Neuronal stem cell (in vitro differentiated cells): Measurements from ENCODE around the gene MACF1.

ENCODE experiments used
- DNase-seq: peaks from one replicate; pipeline ENCODE4 v3.0.0-alpha.2; 2013; ENCODE audit warnings: low spot score
- H2AFZ ChIP-seq: one replicate; pipeline ENCODE4 v1.6.1; 2013; ENCODE audit warnings: mild to moderate bottlenecking, low read length, inconsistent platforms
- H2AK5ac ChIP-seq: 2 replicates; pipeline ENCODE4 v1.6.1; 2013; ENCODE audit warnings: low read depth, mild to moderate bottlenecking, inconsistent platforms, low read length, moderate library complexity, mixed read lengths
- H2BK120ac ChIP-seq: 2 replicates; pipeline ENCODE4 v1.6.1; 2013; ENCODE audit warnings: low read depth, mild to moderate bottlenecking, inconsistent platforms, low read length, moderate library complexity, mixed read lengths
- H2BK12ac ChIP-seq: one replicate; pipeline ENCODE4 v1.6.1; 2013; ENCODE audit warnings: low read length, inconsistent platforms
- H2BK15ac ChIP-seq: 2 replicates; pipeline ENCODE4 v1.6.1; 2013; ENCODE audit warnings: mild to moderate bottlenecking, low read length, inconsistent platforms, mixed read lengths
- H2BK5ac ChIP-seq: one replicate; pipeline ENCODE4 v1.6.1; 2013; ENCODE audit warnings: inconsistent platforms, mild to moderate bottlenecking, low read length, moderate library complexity
- H3K14ac ChIP-seq: one replicate; pipeline ENCODE4 v1.6.1; 2013; ENCODE audit warnings: low read length, inconsistent platforms
- H3K18ac ChIP-seq: 2 replicates; pipeline ENCODE4 v1.6.1; 2013; ENCODE audit warnings: low read length, inconsistent platforms
- H3K23ac ChIP-seq: 2 replicates; pipeline ENCODE4 v1.6.1; 2013; ENCODE audit warnings: low read depth, mild to moderate bottlenecking, mixed read lengths, low read length, inconsistent platforms; ENCODE audit not compliant: poor library complexity
- H3K27ac ChIP-seq: replicated peaks from 3 replicates; pipeline ENCODE4 v1.5.1; 2013; ENCODE audit warnings: low read length, inconsistent platforms
- H3K27me3 ChIP-seq, 3 experiments: 2 replicates each; pipeline ENCODE4 v1.6.1; 2013; ENCODE audit warnings: low read length in 3 of 3, mild to moderate bottlenecking in 2 of 3, inconsistent platforms in 1 of 3, low read depth in 1 of 3, mixed read lengths in 1 of 3, moderate library complexity in 1 of 3; ENCODE audit not compliant: control insufficient read depth in 3 of 3, insufficient read depth in 3 of 3
- H3K36me3 ChIP-seq, 2 donors: replicated peaks in 1 of 2; 2 replicates each; pipeline ENCODE4 v1.6.1; 2013; ENCODE audit warnings: low read length in 2 of 2; ENCODE audit not compliant: control insufficient read depth in 2 of 2, insufficient read depth in 2 of 2
- H3K4ac ChIP-seq: 2 replicates; pipeline ENCODE4 v1.6.1; 2013; ENCODE audit warnings: inconsistent platforms, mild to moderate bottlenecking, low read length, moderate library complexity
- H3K4me1 ChIP-seq, 2 donors: 1 replicate in 1 of 2; 2 replicates in 1 of 2; pipeline ENCODE4 v1.6.1; 2013; ENCODE audit warnings: low read length in 2 of 2, low read depth in 1 of 2; ENCODE audit not compliant: control insufficient read depth in 2 of 2, insufficient read depth in 1 of 2
- H3K4me2 ChIP-seq: one replicate; pipeline ENCODE4 v1.6.1; 2013; ENCODE audit warnings: mild to moderate bottlenecking, low read length, inconsistent platforms; ENCODE audit not compliant: insufficient read depth, poor library complexity, severe bottlenecking
- H3K4me3 ChIP-seq, 2 donors: 2 replicates each; pipeline ENCODE4 v1.5.1; 2013; ENCODE audit warnings: low read length in 2 of 2, mild to moderate bottlenecking in 2 of 2, inconsistent platforms in 1 of 2, moderate library complexity in 1 of 2
- H3K79me1 ChIP-seq: one replicate; pipeline ENCODE4 v1.6.1; 2013; ENCODE audit warnings: low read depth, mild to moderate bottlenecking, inconsistent platforms, low read length, moderate library complexity
- H3K9ac ChIP-seq: one replicate; pipeline ENCODE4 v1.6.1; 2013; ENCODE audit warnings: mild to moderate bottlenecking, low read depth, low read length, inconsistent platforms; ENCODE audit not compliant: poor library complexity
- H3K9me3 ChIP-seq, 2 donors: replicated peaks in 1 of 2; 2 replicates each; pipeline versions ENCODE3 to v1.6.1; 2013; ENCODE audit warnings: low read length in 2 of 2, mild to moderate bottlenecking in 2 of 2, inconsistent platforms in 1 of 2, low read depth in 1 of 2, mixed read lengths in 1 of 2, moderate library complexity in 1 of 2; ENCODE audit not compliant: control insufficient read depth in 2 of 2, insufficient read depth in 1 of 2
- H4K8ac ChIP-seq: one replicate; pipeline ENCODE4 v1.6.1; 2013; ENCODE audit warnings: low read depth, mild to moderate bottlenecking, inconsistent platforms, low read length, moderate library complexity
- H4K91ac ChIP-seq: one replicate; pipeline ENCODE4 v1.6.1; 2013; ENCODE audit warnings: low read length, low read depth, mild to moderate bottlenecking, inconsistent platforms; ENCODE audit not compliant: poor library complexity
- WGBS, 2 donors: extraction: QIAGEN DNeasy Blood & Tissue Kit; methylation state at CpG; one replicate each; pipeline ENCODE4 v1.1.7; 2013; ENCODE audit warnings: missing lambda C conversion rate in 2 of 2, mixed read lengths in 1 of 2; ENCODE audit not compliant: insufficient read length in 2 of 2, insufficient replicate concordance in 1 of 2; ENCODE audit errors: extremely low coverage in 2 of 2; 5-methylcytosine and 5-hydroxymethylcytosine counted together

The MACF1 gene

GRCh38 chr1:39348278-39348677, 143.8 kb downstream of the MACF1 start:
- no peak overlapping the region for H3K23ac ChIP-seq
- H3K9me3 ChIP-seq, result no peaks in the 10 kb centered on the region
- H3K4me2 ChIP-seq, result no peak overlapping the region
- H3K4me1 ChIP-seq, result no peaks in the 10 kb centered on the region
- no peak overlapping the region for H3K4ac ChIP-seq
- H2BK120ac ChIP-seq, result no peak overlapping the region
- WGBS, 2 donors, result no CpG with 5 or more reads among the region's 1 CpG
- no peak overlapping the region for H4K91ac ChIP-seq
- H3K9ac ChIP-seq, result no peak overlapping the region
- no peak overlapping the region for H2AFZ ChIP-seq
- no peaks in the 10 kb centered on the region for H3K27me3 ChIP-seq
- no peak overlapping the region for H3K18ac ChIP-seq
- H3K79me1 ChIP-seq, result peaks cover 2% of the 10 kb centered on the region
- no peak overlapping the region for H2AK5ac ChIP-seq
- no peak overlapping the region for H2BK5ac ChIP-seq
- no peak for DNase-seq
- H3K27ac ChIP-seq, result no peak overlapping the region
- no peak overlapping the region for H3K4me3 ChIP-seq
- H3K36me3 ChIP-seq, result peaks cover 44 to 94% of the 10 kb centered on the region in 2 donors
- no peak overlapping the region for H3K14ac ChIP-seq
- H2BK12ac ChIP-seq, result no peak overlapping the region
- no peak overlapping the region for H4K8ac ChIP-seq
- no peak overlapping the region for H2BK15ac ChIP-seq

GRCh38 chr1:39352881-39353280, 148.4 kb downstream of the MACF1 start:
- H4K8ac ChIP-seq, result no peak overlapping the region
- no peak overlapping the region for H3K23ac ChIP-seq
- no peak overlapping the region for H2BK5ac ChIP-seq
- no peak overlapping the region for H3K18ac ChIP-seq
- no peak overlapping the region for H3K4me2 ChIP-seq
- H3K4me3 ChIP-seq, result no peak overlapping the region
- H3K9ac ChIP-seq, result no peak overlapping the region
- no peaks in the 10 kb centered on the region for H3K27me3 ChIP-seq
- no peak overlapping the region for H2AK5ac ChIP-seq
- no peak overlapping the region for H3K14ac ChIP-seq
- H3K36me3 ChIP-seq, result peaks cover 58 to 97% of the 10 kb centered on the region in 2 donors
- no peak overlapping the region for H2AFZ ChIP-seq
- H3K4ac ChIP-seq, result no peak overlapping the region
- H3K9me3 ChIP-seq, result no peaks in the 10 kb centered on the region
- H2BK12ac ChIP-seq, result no peak overlapping the region
- H3K27ac ChIP-seq, result no peak overlapping the region
- H2BK120ac ChIP-seq, result no peak overlapping the region
- no peaks in the 10 kb centered on the region for H3K4me1 ChIP-seq
- H2BK15ac ChIP-seq, result no peak overlapping the region
- H4K91ac ChIP-seq, result no peak overlapping the region
- DNase-seq, result no peak
- no CpG with 5 or more reads among the region's 3 CpGs for WGBS, 2 donors
- H3K79me1 ChIP-seq, result peaks cover 2% of the 10 kb centered on the region

GRCh38 chr1:39354572-39354971, 150.1 kb downstream of the MACF1 start:
- no peak overlapping the region for H2AFZ ChIP-seq
- no peaks in the 10 kb centered on the region for H3K9me3 ChIP-seq
- no peak overlapping the region for H4K8ac ChIP-seq
- DNase-seq, result no peak
- no peak overlapping the region for H3K27ac ChIP-seq
- H2BK5ac ChIP-seq, result no peak overlapping the region
- peaks cover 63 to 97% of the 10 kb centered on the region in 2 donors for H3K36me3 ChIP-seq
- no peak overlapping the region for H2BK120ac ChIP-seq
- no peaks in the 10 kb centered on the region for H3K4me1 ChIP-seq
- no peak overlapping the region for H3K4me2 ChIP-seq
- no peak overlapping the region for H3K18ac ChIP-seq
- no peak overlapping the region for H2BK12ac ChIP-seq
- no peak overlapping the region for H3K9ac ChIP-seq
- H3K23ac ChIP-seq, result no peak overlapping the region
- H3K79me1 ChIP-seq, result peaks cover under 1% of the 10 kb centered on the region
- no peaks in the 10 kb centered on the region for H3K27me3 ChIP-seq
- H3K14ac ChIP-seq, result no peak overlapping the region
- no peak overlapping the region for H2AK5ac ChIP-seq
- no CpG with 5 or more reads among the region's 3 CpGs for WGBS, 2 donors
- H4K91ac ChIP-seq, result no peak overlapping the region
- H3K4me3 ChIP-seq, result no peak overlapping the region
- no peak overlapping the region for H3K4ac ChIP-seq
- H2BK15ac ChIP-seq, result no peak overlapping the region

- Histone ChIP-seq H2BK12ac (no peak overlapping the region), H3K4ac (no peak overlapping the region), H3K9me3 (no peaks in the 10 kb centered on the region), H2AK5ac (no peak overlapping the region), H3K4me1 (no peaks in the 10 kb centered on the region), H2AFZ (no peak overlapping the region), H3K23ac (no peak overlapping the region), H2BK15ac (no peak overlapping the region), H4K91ac (no peak overlapping the region), H3K79me1 (no peaks in the 10 kb centered on the region), H3K27ac (no peak overlapping the region), H2BK5ac (no peak overlapping the region), H2BK120ac (no peak overlapping the region), H4K8ac (no peak overlapping the region), H3K4me2 (no peak overlapping the region), H3K18ac (no peak overlapping the region), H3K14ac (no peak overlapping the region), H3K27me3 (no peaks in the 10 kb centered on the region), H3K4me3 (no peak overlapping the region), H3K9ac (no peak overlapping the region), H3K36me3 (peaks cover 50 to 94% of the 10 kb centered on the region in 2 donors)
- no peak for DNase-seq
- WGBS, 2 donors, result no CpG with 5 or more reads among the region's 2 CpGs
These were observed 154.0 kb downstream of the MACF1 start for GRCh38 chr1:39358491-39358890.
